ENCODE data around the gene SORCS3.

The SORCS3 gene

GRCh38 chr10:104641187-104641936, at the start of gene SORCS3:
Gene SORCS3 (plus strand): TSS chr10:104641290.
- H3K27ac ChIP-seq: no peak within 1 kb of the TSS
- TF ChIP-seq, protein P1, sequence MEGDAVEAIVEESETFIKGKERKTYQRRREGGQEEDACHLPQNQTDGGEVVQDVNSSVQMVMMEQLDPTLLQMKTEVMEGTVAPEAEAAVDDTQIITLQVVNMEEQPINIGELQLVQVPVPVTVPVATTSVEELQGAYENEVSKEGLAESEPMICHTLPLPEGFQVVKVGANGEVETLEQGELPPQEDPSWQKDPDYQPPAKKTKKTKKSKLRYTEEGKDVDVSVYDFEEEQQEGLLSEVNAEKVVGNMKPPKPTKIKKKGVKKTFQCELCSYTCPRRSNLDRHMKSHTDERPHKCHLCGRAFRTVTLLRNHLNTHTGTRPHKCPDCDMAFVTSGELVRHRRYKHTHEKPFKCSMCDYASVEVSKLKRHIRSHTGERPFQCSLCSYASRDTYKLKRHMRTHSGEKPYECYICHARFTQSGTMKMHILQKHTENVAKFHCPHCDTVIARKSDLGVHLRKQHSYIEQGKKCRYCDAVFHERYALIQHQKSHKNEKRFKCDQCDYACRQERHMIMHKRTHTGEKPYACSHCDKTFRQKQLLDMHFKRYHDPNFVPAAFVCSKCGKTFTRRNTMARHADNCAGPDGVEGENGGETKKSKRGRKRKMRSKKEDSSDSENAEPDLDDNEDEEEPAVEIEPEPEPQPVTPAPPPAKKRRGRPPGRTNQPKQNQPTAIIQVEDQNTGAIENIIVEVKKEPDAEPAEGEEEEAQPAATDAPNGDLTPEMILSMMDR (IDR thresholded peaks at IDR 0.05): no peak
- no peak for TF ChIP-seq ZFX (IDR thresholded peaks at IDR 0.05; ENCODE audit: borderline replicate concordance)

DNA sequence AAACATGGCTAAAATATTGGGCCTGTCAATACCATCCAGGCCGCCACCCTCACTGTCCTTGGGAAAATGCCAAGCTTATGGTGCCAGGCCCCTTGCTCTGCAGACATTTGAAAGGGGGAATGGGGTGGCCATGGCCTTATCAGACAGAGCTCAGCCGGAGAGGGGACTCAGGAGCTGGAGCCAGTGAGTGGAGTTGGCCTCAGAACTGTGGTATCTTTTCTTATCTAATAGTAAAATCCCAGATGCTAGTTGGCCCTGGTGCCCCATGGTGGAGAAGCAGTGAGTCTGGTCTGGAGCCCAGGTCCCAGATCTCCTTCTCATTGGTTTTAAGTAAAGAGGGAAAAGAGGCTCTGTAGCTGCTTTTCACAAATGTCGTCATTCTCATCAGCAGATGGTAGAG, 49.6 kb upstream of the SORCS3 start:
- TF ChIP-seq, protein P1 (IDR thresholded peaks at IDR 0.05): no peak
- no peak overlapping the region for H3K27ac ChIP-seq

GRCh38 chr10:104601166-104601565, 39.9 kb upstream of the SORCS3 start:
- TF ChIP-seq, protein P1 (IDR thresholded peaks at IDR 0.05): no peak
- no peak for TF ChIP-seq ZFX (IDR thresholded peaks at IDR 0.05; ENCODE audit: borderline replicate concordance)

GRCh38 chr10:104608091-104608828, 32.8 kb upstream of the SORCS3 start:
- no peak for TF ChIP-seq ZFX (IDR thresholded peaks at IDR 0.05; ENCODE audit: borderline replicate concordance)
- TF ChIP-seq, protein P1 (IDR thresholded peaks at IDR 0.05): no peak
- H3K27ac ChIP-seq: no peak overlapping the region

More at GRCh38 chr10:104601166-104601565, 39.9 kb upstream of the SORCS3 start:
- no peak overlapping the region for H3K27ac ChIP-seq

DNA sequence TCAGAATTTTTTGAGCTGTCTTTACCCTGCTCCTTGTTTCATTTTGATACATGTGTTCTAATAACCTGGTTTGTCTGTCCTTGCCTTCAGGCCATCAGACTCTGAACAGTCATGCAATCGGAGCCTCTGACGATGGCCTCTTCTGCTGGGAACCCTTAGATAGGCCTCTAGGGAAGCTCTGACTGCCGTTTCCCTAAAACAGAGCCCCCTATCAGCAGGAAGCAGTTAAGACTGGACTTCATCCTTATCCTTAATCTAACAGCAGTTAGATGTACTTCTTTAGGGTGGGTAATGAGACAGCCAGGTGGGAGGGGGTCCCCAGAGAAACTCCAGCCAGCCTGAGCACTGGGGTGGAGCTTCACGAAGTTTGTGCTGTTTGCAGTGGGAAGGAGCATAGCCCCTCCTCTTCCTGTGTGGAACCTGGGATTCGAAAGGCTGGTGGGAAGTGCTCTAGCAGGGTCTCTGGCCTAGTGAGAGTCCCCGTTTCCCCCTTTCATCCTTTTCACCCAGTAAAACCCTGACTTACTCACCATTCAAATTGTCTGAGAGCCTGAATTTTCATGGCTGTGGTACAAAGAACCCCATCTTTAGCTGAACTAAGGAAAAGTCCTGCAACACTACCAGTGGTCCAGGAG, 28.4 kb upstream of the SORCS3 start:
- H3K27ac ChIP-seq: no peak overlapping the region
- TF ChIP-seq, protein P1 (IDR thresholded peaks at IDR 0.05): no peak
- no peak for TF ChIP-seq ZFX (IDR thresholded peaks at IDR 0.05; ENCODE audit: borderline replicate concordance)

DNA sequence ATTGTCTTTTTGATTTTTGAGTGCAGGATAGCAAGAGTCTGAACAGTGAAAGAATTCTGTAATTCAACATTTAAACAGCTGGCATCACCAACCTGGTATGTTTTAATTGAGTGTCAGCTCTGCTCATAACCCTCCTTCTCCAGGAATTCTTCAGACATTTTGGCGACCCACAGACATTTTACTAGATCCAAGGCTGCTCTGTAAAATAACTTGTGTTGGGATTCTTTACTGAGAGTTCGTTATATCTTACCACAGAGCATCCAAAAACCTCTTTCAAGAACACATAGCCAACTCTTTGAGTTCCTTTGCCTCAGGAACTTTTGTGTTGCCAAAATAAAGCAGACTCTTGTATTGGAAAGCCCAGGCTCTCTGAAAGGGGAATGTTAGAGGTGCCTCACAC, 27.7 kb upstream of the SORCS3 start:
- no peak for TF ChIP-seq ZFX (IDR thresholded peaks at IDR 0.05; ENCODE audit: borderline replicate concordance)
- TF ChIP-seq, protein P1 (IDR thresholded peaks at IDR 0.05): no peak
- no peak overlapping the region for H3K27ac ChIP-seq
